ENCODE results near the gene RTTN. TPM values are rescaled to one million over a fixed set of nuclear protein-coding genes. Genes with fewer than 3 reads are reported as not detected.

RTTN gene
- total RNA-seq, 1 experiment from 2014 or later, result 21.5 TPM

GRCh38 chr18:70188113-70188512 is 17.4 kb downstream of the RTTN start:
- H3K27me3 Mint-ChIP-seq (ENCODE audit: low read depth), result no peaks in the 10 kb centered on the region
- TF ChIP-seq AFF4 (CRISPR knock-in tag; IDR thresholded peaks at IDR 0.05; ENCODE audit: borderline replicate concordance), result no peak
- ChIA-PET CTCF (no interaction called here), POLR2A (no interaction called here)
- H3K27ac Mint-ChIP-seq, result no peak overlapping the region
- no peaks in the 10 kb centered on the region for H3K4me1 Mint-ChIP-seq
- H3K4me3 Mint-ChIP-seq, result no peak overlapping the region
- peaks cover 70% of the 10 kb centered on the region for H3K36me3 Mint-ChIP-seq
- H3K9me3 Mint-ChIP-seq, result no peaks in the 10 kb centered on the region
- no peak for ATAC-seq
- DNase-seq (ENCODE audit: low spot score), result no peak

- Mint-ChIP-seq H3K36me3 (peaks cover 44% of the 10 kb centered on the region), H3K4me1 (no peaks in the 10 kb centered on the region), H3K9me3 (no peaks in the 10 kb centered on the region), H3K27ac (no peak overlapping the region), H3K27me3 (ENCODE audit: low read depth) (no peaks in the 10 kb centered on the region), H3K4me3 (no peak overlapping the region)
- no peak for DNase-seq (ENCODE audit: low spot score)
- ATAC-seq, result no peak
- CTCF ChIA-PET, result no interaction called here
- POLR2A ChIA-PET, result no interaction called here
- no peak for TF ChIP-seq SOX15 (CRISPR knock-in tag; IDR thresholded peaks at IDR 0.05)
- no peak for TF ChIP-seq MAX (CRISPR knock-in tag; IDR thresholded peaks at IDR 0.05)
- TF ChIP-seq TCF7 (CRISPR knock-in tag; IDR thresholded peaks at IDR 0.05; ENCODE audit: low read depth), result no peak
- no peak for TF ChIP-seq NR2C2 (CRISPR knock-in tag; IDR thresholded peaks at IDR 0.05)
- no peak for TF ChIP-seq EMX1 (CRISPR knock-in tag; IDR thresholded peaks at IDR 0.05)
- no peak for TF ChIP-seq ETV6 (CRISPR knock-in tag; IDR thresholded peaks at IDR 0.05)
- TF ChIP-seq CDX4 (CRISPR knock-in tag; IDR thresholded peaks at IDR 0.05; ENCODE audit: borderline replicate concordance), result no peak
These were observed 22.0 kb downstream of the RTTN start for GRCh38 chr18:70183441-70183840.

GRCh38 chr18:70182548-70182947 is 22.9 kb downstream of the RTTN start:
- DNase-seq (ENCODE audit: low spot score), result no peak
- Mint-ChIP-seq H3K4me3 (no peak overlapping the region), H3K27me3 (ENCODE audit: low read depth) (no peaks in the 10 kb centered on the region), H3K4me1 (no peaks in the 10 kb centered on the region), H3K9me3 (no peaks in the 10 kb centered on the region), H3K27ac (no peak overlapping the region), H3K36me3 (peaks cover 41% of the 10 kb centered on the region)
- ATAC-seq, result no peak
- POLR2A ChIA-PET, result no interaction called here
- CTCF ChIA-PET, result no interaction called here
- no peak for TF ChIP-seq AFF4 (CRISPR knock-in tag; IDR thresholded peaks at IDR 0.05; ENCODE audit: borderline replicate concordance)
- no peak for TF ChIP-seq ZBTB21 (CRISPR knock-in tag; IDR thresholded peaks at IDR 0.05; ENCODE audit: borderline replicate concordance)
- no peak for TF ChIP-seq MAX (CRISPR knock-in tag; IDR thresholded peaks at IDR 0.05)
- no peak for TF ChIP-seq IRF2 (CRISPR knock-in tag; IDR thresholded peaks at IDR 0.05; ENCODE audit: borderline replicate concordance, low read depth)
- TF ChIP-seq USF2 (CRISPR knock-in tag; IDR thresholded peaks at IDR 0.05), result no peak
- no peak for TF ChIP-seq MYBL2 (CRISPR knock-in tag; IDR thresholded peaks at IDR 0.05)
- no peak for TF ChIP-seq NR1H2 (CRISPR knock-in tag; IDR thresholded peaks at IDR 0.05)
